ENCODE data around the gene OR2W3. TPM values are rescaled to one million over a fixed set of nuclear protein-coding genes. Genes with fewer than 3 reads are reported as not detected.

Gene OR2W3
- total and polyA plus RNA-seq, 2 of the 8 experiments (the other 6 are each of a cell fraction or from before 2014, with no cell fraction given) = 0.12 to 1.1 TPM

- TF ChIP-seq RNF2 (IDR thresholded peaks at IDR 0.05; ENCODE audit: borderline replicate concordance, low read depth, low read length, missing control alignments, poor library complexity, severe bottlenecking) (no peak), E2F6 (IDR thresholded peaks at IDR 0.05) (no peak), EGR1 (IDR thresholded peaks at IDR 0.05; ENCODE audit: borderline replicate concordance, low read depth, low read length) (no peak)
Measured at GRCh38 chr1:247942624-247943023, 47.2 kb downstream of the OR2W3 start (continued).

Other genes starting within 250 kb of the OR2W3 start
- not detected in 2 replicates for gene OR13G1, start 215.8 kb upstream of the OR2W3 start, total RNA-seq (2021; fragmentation: NEBNext Ultra II Directional; extraction: Animal tissue kit (Norgen Biotek cat#: 25700))
- not detected in 2 replicates for gene OR13G1, start 215.8 kb upstream of the OR2W3 start, polyA plus RNA-seq (2011; rRNA removed)
- gene OR6F1, start 178.9 kb upstream of the OR2W3 start, total RNA-seq (2021; fragmentation: NEBNext Ultra II Directional; extraction: Animal tissue kit (Norgen Biotek cat#: 25700)) = not detected in 2 replicates
- not detected in 2 replicates for gene OR6F1, start 178.9 kb upstream of the OR2W3 start, polyA plus RNA-seq (2011; rRNA removed)
- gene OR14K1, start 157.0 kb upstream of the OR2W3 start, total RNA-seq (2021; fragmentation: NEBNext Ultra II Directional; extraction: Animal tissue kit (Norgen Biotek cat#: 25700)) = not detected in 2 replicates
- gene OR14K1, start 157.0 kb upstream of the OR2W3 start, polyA plus RNA-seq (2011; rRNA removed) = not detected in 2 replicates
- not detected in 2 replicates for gene OR14A2, start 147.4 kb upstream of the OR2W3 start, total RNA-seq (2021; fragmentation: NEBNext Ultra II Directional; extraction: Animal tissue kit (Norgen Biotek cat#: 25700))
- gene OR14A2, start 147.4 kb upstream of the OR2W3 start, polyA plus RNA-seq (2011; rRNA removed) = not detected in 2 replicates
- not detected in 2 replicates for gene OR1C1, start 135.0 kb upstream of the OR2W3 start, total RNA-seq (2021; fragmentation: NEBNext Ultra II Directional; extraction: Animal tissue kit (Norgen Biotek cat#: 25700))
- not detected in 2 replicates for gene OR1C1, start 135.0 kb upstream of the OR2W3 start, polyA plus RNA-seq (2011; rRNA removed)
- gene OR14A16, start 71.5 kb upstream of the OR2W3 start, total RNA-seq (2021; fragmentation: NEBNext Ultra II Directional; extraction: Animal tissue kit (Norgen Biotek cat#: 25700)) = not detected in 2 replicates
- not detected in 2 replicates for gene OR14A16, start 71.5 kb upstream of the OR2W3 start, polyA plus RNA-seq (2011; rRNA removed)
- not detected in 2 replicates for gene OR11L1, start 53.7 kb upstream of the OR2W3 start, total RNA-seq (2021; fragmentation: NEBNext Ultra II Directional; extraction: Animal tissue kit (Norgen Biotek cat#: 25700))
- gene OR11L1, start 53.7 kb upstream of the OR2W3 start, polyA plus RNA-seq (2011; rRNA removed) = not detected in 2 replicates
- 2.1 and 2.8 TPM in 2 replicates for gene TRIM58, start 38.4 kb upstream of the OR2W3 start, total RNA-seq (2021; fragmentation: NEBNext Ultra II Directional; extraction: Animal tissue kit (Norgen Biotek cat#: 25700))
- not detected in 2 replicates for gene TRIM58, start 38.4 kb upstream of the OR2W3 start, polyA plus RNA-seq (2011; rRNA removed)
- not detected in 2 replicates for gene OR2T8, start 24.7 kb downstream of the OR2W3 start, total RNA-seq (2021; fragmentation: NEBNext Ultra II Directional; extraction: Animal tissue kit (Norgen Biotek cat#: 25700))
- not detected in 2 replicates for gene OR2T8, start 24.7 kb downstream of the OR2W3 start, polyA plus RNA-seq (2011; rRNA removed)
- gene OR2AJ1, start 29.3 kb downstream of the OR2W3 start, total RNA-seq (2021; fragmentation: NEBNext Ultra II Directional; extraction: Animal tissue kit (Norgen Biotek cat#: 25700)) = not detected in 2 replicates
- gene OR2AJ1, start 29.3 kb downstream of the OR2W3 start, polyA plus RNA-seq (2011; rRNA removed) = not detected in 2 replicates
- not detected in 2 replicates for gene OR2L8, start 53.3 kb downstream of the OR2W3 start, total RNA-seq (2021; fragmentation: NEBNext Ultra II Directional; extraction: Animal tissue kit (Norgen Biotek cat#: 25700))
- gene OR2L8, start 53.3 kb downstream of the OR2W3 start, polyA plus RNA-seq (2011; rRNA removed) = not detected in 2 replicates
- not detected in 2 replicates for gene OR2AK2, start 69.6 kb downstream of the OR2W3 start, total RNA-seq (2021; fragmentation: NEBNext Ultra II Directional; extraction: Animal tissue kit (Norgen Biotek cat#: 25700))
- gene OR2AK2, start 69.6 kb downstream of the OR2W3 start, polyA plus RNA-seq (2011; rRNA removed) = not detected in 2 replicates
- gene OR2L5, start 118.1 kb downstream of the OR2W3 start, total RNA-seq (2021; fragmentation: NEBNext Ultra II Directional; extraction: Animal tissue kit (Norgen Biotek cat#: 25700)) = not detected in 2 replicates
- gene OR2L5, start 118.1 kb downstream of the OR2W3 start, polyA plus RNA-seq (2011; rRNA removed) = not detected in 2 replicates
- 0.10 TPM in 1 of 2 replicates, not detected in the other for gene OR2L2, start 134.5 kb downstream of the OR2W3 start, total RNA-seq (2021; fragmentation: NEBNext Ultra II Directional; extraction: Animal tissue kit (Norgen Biotek cat#: 25700))
- gene OR2L2, start 134.5 kb downstream of the OR2W3 start, polyA plus RNA-seq (2011; rRNA removed) = not detected in 2 replicates
- not detected in 2 replicates for gene OR2L3, start 151.2 kb downstream of the OR2W3 start, total RNA-seq (2021; fragmentation: NEBNext Ultra II Directional; extraction: Animal tissue kit (Norgen Biotek cat#: 25700))
- gene OR2L3, start 151.2 kb downstream of the OR2W3 start, polyA plus RNA-seq (2011; rRNA removed) = not detected in 2 replicates
- gene OR2L13, start 199.6 kb downstream of the OR2W3 start, total RNA-seq (2021; fragmentation: NEBNext Ultra II Directional; extraction: Animal tissue kit (Norgen Biotek cat#: 25700)) = not detected in 2 replicates
- gene OR2L13, start 199.6 kb downstream of the OR2W3 start, polyA plus RNA-seq (2011; rRNA removed) = not detected in 2 replicates
- not detected in 2 replicates for gene OR2M5, start 249.6 kb downstream of the OR2W3 start, total RNA-seq (2021; fragmentation: NEBNext Ultra II Directional; extraction: Animal tissue kit (Norgen Biotek cat#: 25700))
- gene OR2M5, start 249.6 kb downstream of the OR2W3 start, polyA plus RNA-seq (2011; rRNA removed) = not detected in 2 replicates

Measured in H1 (cell line).